HEK293 (cell line): ENCODE measurements around the gene OGDHL.

Experiments used
- CTCF ChIP-seq: fragments of 450-650 bp; formaldehyde crosslinking; IDR thresholded peaks from 2 replicates; pipeline ENCODE4 v1.5.1; 2016; ENCODE audit warnings: missing biosample characterization, missing genetic modification characterization
- ZNF362 ChIP-seq: fragments of 450-650 bp; formaldehyde crosslinking; IDR thresholded peaks from 2 replicates; pipeline ENCODE4 v1.5.1; 2016; ENCODE audit warnings: missing biosample characterization, missing genetic modification characterization

- TF ChIP-seq CTCF (tag by site-specific recombination), result no peak
- no peak for TF ChIP-seq ZNF362 (tag by site-specific recombination)
Observed at GRCh38 chr10:49700211-49700610, 61.9 kb downstream of the OGDHL start.
